AG09309 (cell line): ENCODE results near the gene PTN.

Source experiments
- DNase-seq: peaks from one replicate; pipeline ENCODE4 v3.0.0-alpha.2; 2010; ENCODE audit warnings: low read depth
- H3K4me3 ChIP-seq: 2 replicates; pipeline ENCODE4 v1.5.1; 2011; ENCODE audit warnings: mild to moderate bottlenecking, low read depth, low read length, moderate library complexity; ENCODE audit not compliant: control insufficient read depth
- CTCF ChIP-seq: IDR thresholded peaks from 2 replicates; pipeline ENCODE4 v1.5.1; 2011; ENCODE audit warnings: mild to moderate bottlenecking, low read depth, low read length, inconsistent platforms; ENCODE audit not compliant: insufficient read depth, control insufficient read depth; ENCODE audit errors: missing control alignments

PTN gene

GRCh38 chr7:137305901-137306621, 37.5 kb downstream of the PTN start:
- no peak for TF ChIP-seq CTCF
- no peak overlapping the region for H3K4me3 ChIP-seq
- no peak for DNase-seq

GRCh38 chr7:137304624-137305235, 38.8 kb downstream of the PTN start:
- DNase-seq = no peak
- TF ChIP-seq CTCF = no peak
- no peak overlapping the region for H3K4me3 ChIP-seq

- no peak for DNase-seq
- TF ChIP-seq CTCF = no peak
- no peak overlapping the region for H3K4me3 ChIP-seq
These were observed 39.4 kb downstream of the PTN start for GRCh38 chr7:137304165-137304564.

- no peak for DNase-seq
- TF ChIP-seq CTCF = no peak
- H3K4me3 ChIP-seq = no peak overlapping the region
These were observed 41.5 kb downstream of the PTN start for GRCh38 chr7:137302081-137302480.

GRCh38 chr7:137298464-137298794, 45.1 kb downstream of the PTN start:
- H3K4me3 ChIP-seq = no peak overlapping the region
- DNase-seq = no peak
- TF ChIP-seq CTCF = no peak

GRCh38 chr7:137297551-137298463, 45.7 kb downstream of the PTN start:
- H3K4me3 ChIP-seq = no peak overlapping the region
- DNase-seq = no peak
- no peak for TF ChIP-seq CTCF
